Nephron progenitor cell (in vitro differentiated cells): ENCODE data around the gene TC2N.

Source experiments
- DNase-seq: peaks from one replicate; pipeline ENCODE4 v3.0.0; 2021
- H3K27ac Mint-ChIP-seq: 2 replicates; pipeline ENCODE4 v1.8.0; 2021; ENCODE audit warnings: mild to moderate bottlenecking, moderate library complexity, mixed read lengths
- H3K27me3 Mint-ChIP-seq: 2 replicates; pipeline ENCODE4 v1.8.0; 2021; ENCODE audit warnings: mild to moderate bottlenecking, low read depth, mixed read lengths; ENCODE audit not compliant: poor library complexity
- H3K36me3 Mint-ChIP-seq: 2 replicates; pipeline ENCODE4 v1.8.0; 2021; ENCODE audit warnings: low read depth, mixed read lengths
- H3K4me1 Mint-ChIP-seq: 2 replicates; pipeline ENCODE4 v1.8.0; 2021; ENCODE audit warnings: mixed read lengths
- H3K4me3 Mint-ChIP-seq: 2 replicates; pipeline ENCODE4 v1.8.0; 2021; ENCODE audit warnings: mild to moderate bottlenecking, moderate library complexity, mixed read lengths
- H3K9me3 Mint-ChIP-seq: 2 replicates; pipeline ENCODE4 v1.8.0; 2021; ENCODE audit warnings: mild to moderate bottlenecking, moderate library complexity, mixed read lengths
- TF ChIP-seq, protein P1 (sequence below): fragments of 200-600 bp; sonication (generic); IDR thresholded peaks from 2 replicates; pipeline ENCODE4 v1.5.0; 2021; ENCODE audit warnings: antibody characterized with exemption

The TC2N gene

DNA sequence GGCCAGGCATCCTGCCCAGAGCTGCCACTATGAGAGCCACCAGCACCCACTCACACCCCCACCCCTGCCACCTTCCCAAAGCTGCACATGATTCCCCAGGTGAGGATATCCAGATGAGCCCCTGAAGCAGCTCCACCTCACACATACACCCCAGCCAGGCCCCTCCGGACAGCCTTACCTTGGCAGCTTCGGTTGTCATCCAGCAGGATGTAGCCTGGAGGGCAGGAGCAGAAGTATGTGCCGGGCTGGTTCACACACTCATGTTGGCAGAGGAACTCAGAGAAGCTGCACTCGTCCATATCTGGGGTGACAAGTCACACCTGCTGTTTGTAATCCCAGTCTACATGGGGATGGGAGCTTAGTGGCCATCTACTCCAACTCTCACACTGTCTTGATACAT, 15.4 kb upstream of the TC2N start:
- Mint-ChIP-seq H3K27me3 (peaks cover 16% of the 10 kb centered on the region), H3K27ac (no peak overlapping the region), H3K36me3 (no peaks in the 10 kb centered on the region), H3K9me3 (no peaks in the 10 kb centered on the region), H3K4me1 (peaks cover 38% of the 10 kb centered on the region), H3K4me3 (no peak overlapping the region)
- TF ChIP-seq, protein P1, sequence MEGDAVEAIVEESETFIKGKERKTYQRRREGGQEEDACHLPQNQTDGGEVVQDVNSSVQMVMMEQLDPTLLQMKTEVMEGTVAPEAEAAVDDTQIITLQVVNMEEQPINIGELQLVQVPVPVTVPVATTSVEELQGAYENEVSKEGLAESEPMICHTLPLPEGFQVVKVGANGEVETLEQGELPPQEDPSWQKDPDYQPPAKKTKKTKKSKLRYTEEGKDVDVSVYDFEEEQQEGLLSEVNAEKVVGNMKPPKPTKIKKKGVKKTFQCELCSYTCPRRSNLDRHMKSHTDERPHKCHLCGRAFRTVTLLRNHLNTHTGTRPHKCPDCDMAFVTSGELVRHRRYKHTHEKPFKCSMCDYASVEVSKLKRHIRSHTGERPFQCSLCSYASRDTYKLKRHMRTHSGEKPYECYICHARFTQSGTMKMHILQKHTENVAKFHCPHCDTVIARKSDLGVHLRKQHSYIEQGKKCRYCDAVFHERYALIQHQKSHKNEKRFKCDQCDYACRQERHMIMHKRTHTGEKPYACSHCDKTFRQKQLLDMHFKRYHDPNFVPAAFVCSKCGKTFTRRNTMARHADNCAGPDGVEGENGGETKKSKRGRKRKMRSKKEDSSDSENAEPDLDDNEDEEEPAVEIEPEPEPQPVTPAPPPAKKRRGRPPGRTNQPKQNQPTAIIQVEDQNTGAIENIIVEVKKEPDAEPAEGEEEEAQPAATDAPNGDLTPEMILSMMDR: no peak
- DNase-seq: no peak

DNA sequence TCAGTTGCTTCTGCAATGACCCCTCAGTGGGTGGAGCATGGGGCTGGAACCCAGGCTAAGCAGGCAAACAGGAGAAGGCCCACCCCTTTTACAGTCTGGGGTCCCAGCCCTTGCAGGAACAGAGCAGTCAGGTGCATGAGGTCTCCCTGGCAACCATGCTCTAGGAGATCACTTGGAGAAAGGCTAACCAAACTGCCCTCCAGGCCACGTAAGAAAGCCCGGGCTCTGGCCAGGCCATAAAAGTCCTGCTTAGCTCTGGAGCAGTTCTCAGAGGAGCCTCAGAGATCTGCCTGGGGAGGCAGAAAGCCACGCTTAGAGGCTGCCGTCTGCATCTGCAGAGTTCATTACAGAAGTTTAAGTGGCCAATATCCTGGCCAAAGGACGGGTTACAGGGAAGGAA, 15.0 kb upstream of the TC2N start:
- H3K9me3 Mint-ChIP-seq: no peaks in the 10 kb centered on the region
- peaks cover 38% of the 10 kb centered on the region for H3K4me1 Mint-ChIP-seq
- TF ChIP-seq, protein P1: no peak
- no peak for DNase-seq
- peaks cover 16% of the 10 kb centered on the region for H3K27me3 Mint-ChIP-seq
- no peaks in the 10 kb centered on the region for H3K36me3 Mint-ChIP-seq
- no peak overlapping the region for H3K27ac Mint-ChIP-seq
- H3K4me3 Mint-ChIP-seq: no peak overlapping the region

DNA sequence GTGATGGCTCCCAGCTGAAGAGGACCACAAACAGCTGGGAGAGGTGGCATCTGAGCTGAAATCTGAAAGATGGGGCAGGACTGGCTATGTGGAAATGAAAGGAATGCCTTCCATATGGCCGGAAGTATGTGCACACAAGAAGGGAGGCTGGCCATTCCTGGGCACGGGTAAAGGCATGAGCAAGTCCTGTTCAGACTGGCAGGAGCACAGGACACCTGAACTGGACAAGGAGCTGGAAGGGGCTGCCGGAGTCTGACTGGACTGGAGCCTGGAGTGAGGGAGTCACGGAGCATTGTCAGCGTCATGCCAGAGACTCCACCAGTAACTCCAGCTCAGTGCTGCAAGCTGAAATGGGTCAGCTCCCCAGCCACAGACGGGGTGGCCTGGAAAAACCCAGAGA, 11.9 kb upstream of the TC2N start:
- Mint-ChIP-seq H3K9me3 (no peaks in the 10 kb centered on the region), H3K36me3 (no peaks in the 10 kb centered on the region), H3K27me3 (peaks cover 12% of the 10 kb centered on the region), H3K4me3 (no peak overlapping the region), H3K4me1 (peaks cover 27% of the 10 kb centered on the region), H3K27ac (no peak overlapping the region)
- TF ChIP-seq, protein P1: no peak
- DNase-seq: no peak

GRCh38 chr14:91878274-91878673, 10.9 kb upstream of the TC2N start:
- no peaks in the 10 kb centered on the region for H3K9me3 Mint-ChIP-seq
- H3K27me3 Mint-ChIP-seq: peaks cover 11% of the 10 kb centered on the region
- TF ChIP-seq, protein P1: no peak
- no peak for DNase-seq
- H3K27ac Mint-ChIP-seq: no peak overlapping the region
- H3K4me3 Mint-ChIP-seq: no peak overlapping the region
- H3K36me3 Mint-ChIP-seq: no peaks in the 10 kb centered on the region
- H3K4me1 Mint-ChIP-seq: peaks cover 22% of the 10 kb centered on the region

- DNase-seq: no peak
- TF ChIP-seq, protein P1: no peak
- Mint-ChIP-seq H3K27ac (no peak overlapping the region), H3K4me1 (peaks cover 20% of the 10 kb centered on the region), H3K9me3 (no peaks in the 10 kb centered on the region), H3K4me3 (no peak overlapping the region), H3K27me3 (peaks cover 12% of the 10 kb centered on the region), H3K36me3 (no peaks in the 10 kb centered on the region)
Observed at GRCh38 chr14:91877376-91877915, 10.1 kb upstream of the TC2N start.

GRCh38 chr14:91876492-91876891, 9.2 kb upstream of the TC2N start:
- Mint-ChIP-seq H3K27ac (no peak overlapping the region), H3K27me3 (peaks cover 18% of the 10 kb centered on the region), H3K36me3 (no peaks in the 10 kb centered on the region), H3K4me1 (peaks cover 20% of the 10 kb centered on the region), H3K4me3 (no peak overlapping the region), H3K9me3 (no peaks in the 10 kb centered on the region)
- TF ChIP-seq, protein P1: no peak
- no peak for DNase-seq
